ENCODE measurements around the gene C2CD2L. TPM values are rescaled to one million over a fixed set of nuclear protein-coding genes. Genes with fewer than 3 reads are reported as not detected.

C2CD2L gene
- total RNA-seq, 1 experiment from 2014 or later: 16.8 TPM

GRCh38 chr11:119158467-119158866, 51.3 kb downstream of the C2CD2L start:
- no peaks in the 10 kb centered on the region for H3K4me1 ChIP-seq (ENCODE audit: insufficient read depth, low read length)
- no peaks in the 10 kb centered on the region for H3K79me2 ChIP-seq (ENCODE audit: low read length)
- BruUV-seq (replicated peaks): no TSS peak
- DNase-seq (no peak), ATAC-seq (no peak)
- intact Hi-C loops (cut with micrococcal nuclease): no loop called here
- H3K27me3 ChIP-seq (ENCODE audit: low read length): no peaks in the 10 kb centered on the region
- no peaks in the 10 kb centered on the region for H3K36me3 ChIP-seq (ENCODE audit: low read depth, low read length)
- H3K9me3 ChIP-seq (ENCODE audit: low read length): no peaks in the 10 kb centered on the region
- H3K27ac ChIP-seq (ENCODE audit: low read length): no peak overlapping the region
- ChIA-PET POLR2A (ENCODE audit: unreplicated experiment) (interaction anchor here (0.5 kb wide), 1 partner anchor 73 kb away, joined by 3 read pairs; no protein-coding TSS in a partner anchor), CTCF (no interaction called here)
- no peak overlapping the region for H3K4me2 ChIP-seq (ENCODE audit: low read length)
- H3F3A ChIP-seq (ENCODE audit: low read length, unreplicated experiment): no peaks in the 10 kb centered on the region
- no peaks in the 10 kb centered on the region for H3K9me2 ChIP-seq (replicated peaks; ENCODE audit: low read length)
- H3K9ac ChIP-seq (ENCODE audit: low read length): no peak overlapping the region
- no peak for TF ChIP-seq EZH2 (IDR thresholded peaks at IDR 0.05; ENCODE audit: low read length, unreplicated experiment)
- no peak for TF ChIP-seq CTCF (conservative IDR thresholded peaks at IDR 0.05; ENCODE audit: low read depth, low read length)
- TF ChIP-seq EZH2phosphoT487 (IDR thresholded peaks at IDR 0.05; ENCODE audit: borderline replicate concordance, low read length): no peak
- no peaks in the 10 kb centered on the region for H4K20me1 ChIP-seq (ENCODE audit: low read length)
- no peak overlapping the region for H2AFZ ChIP-seq (ENCODE audit: low read length)
- H3K4me3 ChIP-seq (ENCODE audit: low read length): no peak overlapping the region

- no peak for DNase-seq
- H3K27ac ChIP-seq (ENCODE audit: low read length): no peak overlapping the region
- H3K4me2 ChIP-seq (ENCODE audit: low read length): no peak overlapping the region
- BruUV-seq (replicated peaks): no TSS peak
- no peak overlapping the region for H3K4me3 ChIP-seq (ENCODE audit: low read length)
- H3K27me3 ChIP-seq (ENCODE audit: low read length): no peaks in the 10 kb centered on the region
- no peak overlapping the region for H3K9ac ChIP-seq (ENCODE audit: low read length)
- no peaks in the 10 kb centered on the region for H3K36me3 ChIP-seq (ENCODE audit: low read depth, low read length)
- no peak for ATAC-seq
- no peaks in the 10 kb centered on the region for H3K9me2 ChIP-seq (replicated peaks; ENCODE audit: low read length)
- H3K79me2 ChIP-seq (ENCODE audit: low read length): no peaks in the 10 kb centered on the region
- no peaks in the 10 kb centered on the region for H3K4me1 ChIP-seq (ENCODE audit: insufficient read depth, low read length)
- no peak for TF ChIP-seq CTCF (conservative IDR thresholded peaks at IDR 0.05; ENCODE audit: low read depth, low read length)
- no peak for TF ChIP-seq EZH2phosphoT487 (IDR thresholded peaks at IDR 0.05; ENCODE audit: borderline replicate concordance, low read length)
- TF ChIP-seq EZH2 (IDR thresholded peaks at IDR 0.05; ENCODE audit: low read length, unreplicated experiment): no peak
- POLR2A ChIA-PET (ENCODE audit: unreplicated experiment): no interaction called here
- no peaks in the 10 kb centered on the region for H3K9me3 ChIP-seq (ENCODE audit: low read length)
- CTCF ChIA-PET: no interaction called here
- intact Hi-C loops (cut with micrococcal nuclease): loop anchor here (10.0 kb wide), 1 partner anchor 165 kb away; no protein-coding TSS in a partner anchor
- H2AFZ ChIP-seq (ENCODE audit: low read length): no peak overlapping the region
- H4K20me1 ChIP-seq (ENCODE audit: low read length): no peaks in the 10 kb centered on the region
- H3F3A ChIP-seq (ENCODE audit: low read length, unreplicated experiment): no peaks in the 10 kb centered on the region
Observed at GRCh38 chr11:119160151-119160550, 53.0 kb downstream of the C2CD2L start.

- intact Hi-C loops (cut with micrococcal nuclease): loop anchor here (10.0 kb wide), 1 partner anchor 163 kb away; no protein-coding TSS in a partner anchor
- Histone ChIP-seq H3K79me2 (ENCODE audit: low read length) (no peaks in the 10 kb centered on the region), H3K4me3 (ENCODE audit: low read length) (no peak overlapping the region), H4K20me1 (ENCODE audit: low read length) (no peaks in the 10 kb centered on the region), H2AFZ (ENCODE audit: low read length) (no peak overlapping the region), H3K4me1 (ENCODE audit: insufficient read depth, low read length) (peaks cover 7% of the 10 kb centered on the region), H3K9me3 (ENCODE audit: low read length) (no peaks in the 10 kb centered on the region), H3K4me2 (ENCODE audit: low read length) (no peak overlapping the region), H3K9me2 (replicated peaks; ENCODE audit: low read length) (no peaks in the 10 kb centered on the region), H3F3A (ENCODE audit: low read length, unreplicated experiment) (no peaks in the 10 kb centered on the region), H3K36me3 (ENCODE audit: low read depth, low read length) (no peaks in the 10 kb centered on the region), H3K9ac (ENCODE audit: low read length) (no peak overlapping the region), H3K27me3 (ENCODE audit: low read length) (no peaks in the 10 kb centered on the region), H3K27ac (ENCODE audit: low read length) (no peak overlapping the region)
- ChIA-PET POLR2A (ENCODE audit: unreplicated experiment) (no interaction called here), CTCF (no interaction called here)
- TF ChIP-seq EZH2phosphoT487 (IDR thresholded peaks at IDR 0.05; ENCODE audit: borderline replicate concordance, low read length): no peak
- TF ChIP-seq CTCF (conservative IDR thresholded peaks at IDR 0.05; ENCODE audit: low read depth, low read length): no peak
- TF ChIP-seq EZH2 (IDR thresholded peaks at IDR 0.05; ENCODE audit: low read length, unreplicated experiment): no peak
- no TSS peak for BruUV-seq (replicated peaks)
- ATAC-seq (no peak), DNase-seq (no peak)
Observed at GRCh38 chr11:119161871-119162270, 54.7 kb downstream of the C2CD2L start.

All from PC-3 (cell line).